Measurements from ENCODE around the gene CDK14. TPM values are rescaled to one million over a fixed set of nuclear protein-coding genes. Genes with fewer than 3 reads are reported as not detected.
A peak's percentile ranks its signal among the peaks of the same experiment; 100 is the strongest.

Gene CDK14
- total and polyA plus RNA-seq, 5 donors from 2014 or later = 0.58 to 4.0 (median 2.3) TPM

GRCh38 chr7:90587766-90588165 is 8.4 kb upstream of the CDK14 start:
- Histone ChIP-seq H3K36me3 (ENCODE audit: control insufficient read depth, insufficient read depth, low read length) (no peaks in the 10 kb centered on the region), H3K27me3 (ENCODE audit: control insufficient read depth, insufficient read depth, low read length) (no peaks in the 10 kb centered on the region), H3K4me1 (ENCODE audit: control insufficient read depth, insufficient read depth, low read length, poor library complexity, severe bottlenecking) (no peaks in the 10 kb centered on the region), H3K9me3 (ENCODE audit: control insufficient read depth in 2 of 2, low read length in 2 of 2) (no peaks in the 10 kb centered on the region), H3K27ac (ENCODE audit: insufficient read depth, low read length, poor library complexity, severe bottlenecking) (no peak overlapping the region), H3K4me3 (ENCODE audit: low read depth, low read length) (no peak overlapping the region)
- Mint-ChIP-seq H3K36me3 (no peaks in the 10 kb centered on the region), H3K4me3 (no peak overlapping the region), H3K27me3 (no peaks in the 10 kb centered on the region), H3K27ac (no peak overlapping the region), H3K4me1 (no peaks in the 10 kb centered on the region), H3K9me3 (peaks cover 0 to 5% (median 3%) of the 10 kb centered on the region in 7 donors)
- ATAC-seq (ENCODE audit: low read depth in 2 of 2) = no peak
- no peak for DNase-seq

GRCh38 chr7:90592033-90592432 is 4.1 kb upstream of the CDK14 start:
- H3K27ac ChIP-seq (ENCODE audit: insufficient read depth, low read length, poor library complexity, severe bottlenecking) = no peak overlapping the region
- Mint-ChIP-seq H3K4me3 (no peak overlapping the region), H3K27ac (no peak overlapping the region), H3K4me1 (peaks cover 0 to 10% (median under 1%) of the 10 kb centered on the region in 4 donors), H3K27me3 (peaks cover 10% of the 10 kb centered on the region), H3K9me3 (peaks cover 0 to 2% (median 0%) of the 10 kb centered on the region in 7 donors), H3K36me3 (no peaks in the 10 kb centered on the region)
- no peaks in the 10 kb centered on the region for H3K4me1 ChIP-seq (ENCODE audit: control insufficient read depth, insufficient read depth, low read length, poor library complexity, severe bottlenecking)
- peaks cover 8% of the 10 kb centered on the region for H3K27me3 ChIP-seq (ENCODE audit: control insufficient read depth, insufficient read depth, low read length)
- no peak for ATAC-seq (ENCODE audit: low read depth in 2 of 2)
- H3K9me3 ChIP-seq (ENCODE audit: control insufficient read depth in 2 of 2, low read length in 2 of 2) = no peaks in the 10 kb centered on the region
- no peak overlapping the region for H3K4me3 ChIP-seq (ENCODE audit: low read depth, low read length)
- no peak for DNase-seq
- H3K36me3 ChIP-seq (ENCODE audit: control insufficient read depth, insufficient read depth, low read length) = no peaks in the 10 kb centered on the region

GRCh38 chr7:90593205-90593604 is 2.9 kb upstream of the CDK14 start:
- no peaks in the 10 kb centered on the region for H3K4me1 ChIP-seq (ENCODE audit: control insufficient read depth, insufficient read depth, low read length, poor library complexity, severe bottlenecking)
- Mint-ChIP-seq H3K27ac (no peak overlapping the region), H3K9me3 (peaks cover 0 to 2% (median 0%) of the 10 kb centered on the region in 7 donors), H3K4me1 (peaks cover 0 to 19% (median 4%) of the 10 kb centered on the region in 4 donors), H3K36me3 (no peaks in the 10 kb centered on the region), H3K4me3 (no peak overlapping the region), H3K27me3 (peaks cover 20% of the 10 kb centered on the region)
- no peak for ATAC-seq (ENCODE audit: low read depth in 2 of 2)
- DNase-seq = no peak
- H3K36me3 ChIP-seq (ENCODE audit: control insufficient read depth, insufficient read depth, low read length) = no peaks in the 10 kb centered on the region
- H3K27me3 ChIP-seq (ENCODE audit: control insufficient read depth, insufficient read depth, low read length) = peaks cover 14% of the 10 kb centered on the region
- no peak overlapping the region for H3K4me3 ChIP-seq (ENCODE audit: low read depth, low read length)
- H3K27ac ChIP-seq (ENCODE audit: insufficient read depth, low read length, poor library complexity, severe bottlenecking) = no peak overlapping the region
- no peaks in the 10 kb centered on the region for H3K9me3 ChIP-seq (ENCODE audit: control insufficient read depth in 2 of 2, low read length in 2 of 2)

GRCh38 chr7:90594751-90595317 is 1.3 kb upstream of the CDK14 start:
- no peak for DNase-seq
- Histone ChIP-seq H3K4me3 (ENCODE audit: low read depth, low read length) (no peak overlapping the region), H3K27me3 (ENCODE audit: control insufficient read depth, insufficient read depth, low read length) (peaks cover 14% of the 10 kb centered on the region), H3K36me3 (ENCODE audit: control insufficient read depth, insufficient read depth, low read length) (no peaks in the 10 kb centered on the region), H3K4me1 (ENCODE audit: control insufficient read depth, insufficient read depth, low read length, poor library complexity, severe bottlenecking) (no peaks in the 10 kb centered on the region), H3K9me3 (ENCODE audit: control insufficient read depth in 2 of 2, low read length in 2 of 2) (no peaks in the 10 kb centered on the region), H3K27ac (ENCODE audit: insufficient read depth, low read length, poor library complexity, severe bottlenecking) (no peak overlapping the region)
- H3K4me3 Mint-ChIP-seq = peak overlapping the region; percentile 7 to 84 (median 40)
- H3K36me3 Mint-ChIP-seq = no peaks in the 10 kb centered on the region
- H3K27ac Mint-ChIP-seq = peak overlapping the region in 1 of 3 donors; percentile 29
- peaks cover 0 to 24% (median 4%) of the 10 kb centered on the region in 4 donors for H3K4me1 Mint-ChIP-seq
- peaks cover 0 to 2% (median 0%) of the 10 kb centered on the region in 7 donors for H3K9me3 Mint-ChIP-seq
- peaks cover 28% of the 10 kb centered on the region for H3K27me3 Mint-ChIP-seq
- ATAC-seq (ENCODE audit: low read depth in 2 of 2) = no peak

- Mint-ChIP-seq H3K4me3 (peak overlapping the region; percentile 73 to 84 (median 80)), H3K27ac (no peak overlapping the region), H3K9me3 (peaks cover 0 to 2% (median 0%) of the 10 kb centered on the region in 7 donors), H3K36me3 (no peaks in the 10 kb centered on the region), H3K4me1 (peaks cover 0 to 27% (median 10%) of the 10 kb centered on the region in 4 donors), H3K27me3 (peaks cover 28% of the 10 kb centered on the region)
- DNase-seq (no peak), ATAC-seq (ENCODE audit: low read depth in 2 of 2) (no peak)
- Histone ChIP-seq H3K9me3 (ENCODE audit: control insufficient read depth in 2 of 2, low read length in 2 of 2) (no peaks in the 10 kb centered on the region), H3K27me3 (ENCODE audit: control insufficient read depth, insufficient read depth, low read length) (peaks cover 14% of the 10 kb centered on the region), H3K4me3 (ENCODE audit: low read depth, low read length) (no peak overlapping the region), H3K27ac (ENCODE audit: insufficient read depth, low read length, poor library complexity, severe bottlenecking) (no peak overlapping the region), H3K4me1 (ENCODE audit: control insufficient read depth, insufficient read depth, low read length, poor library complexity, severe bottlenecking) (no peaks in the 10 kb centered on the region), H3K36me3 (ENCODE audit: control insufficient read depth, insufficient read depth, low read length) (no peaks in the 10 kb centered on the region)
Observed at GRCh38 chr7:90595342-90595800, 750 bp upstream of the CDK14 start.

GRCh38 chr7:90596671-90597562 is 796 bp downstream of the CDK14 start:
- ATAC-seq (ENCODE audit: low read depth in 2 of 2) = no peak
- Histone ChIP-seq H3K4me3 (ENCODE audit: low read depth, low read length) (peak overlapping the region; percentile 39), H3K36me3 (ENCODE audit: control insufficient read depth, insufficient read depth, low read length) (no peaks in the 10 kb centered on the region), H3K27ac (ENCODE audit: insufficient read depth, low read length, poor library complexity, severe bottlenecking) (no peak overlapping the region), H3K4me1 (ENCODE audit: control insufficient read depth, insufficient read depth, low read length, poor library complexity, severe bottlenecking) (no peaks in the 10 kb centered on the region), H3K9me3 (ENCODE audit: control insufficient read depth in 2 of 2, low read length in 2 of 2) (no peaks in the 10 kb centered on the region), H3K27me3 (ENCODE audit: control insufficient read depth, insufficient read depth, low read length) (peaks cover 14% of the 10 kb centered on the region)
- no peaks in the 10 kb centered on the region for H3K36me3 Mint-ChIP-seq
- H3K9me3 Mint-ChIP-seq = peaks cover 0 to 2% (median 0%) of the 10 kb centered on the region in 7 donors
- DNase-seq = no peak
- H3K4me3 Mint-ChIP-seq = peak overlapping the region; percentile 67 to 79 (median 75)
- no peak overlapping the region for H3K27ac Mint-ChIP-seq
- H3K27me3 Mint-ChIP-seq = peaks cover 28% of the 10 kb centered on the region
- H3K4me1 Mint-ChIP-seq = peaks cover 0 to 32% (median 12%) of the 10 kb centered on the region in 4 donors

- H3K4me1 ChIP-seq (ENCODE audit: control insufficient read depth, insufficient read depth, low read length, poor library complexity, severe bottlenecking) = no peaks in the 10 kb centered on the region
- ATAC-seq (ENCODE audit: low read depth in 2 of 2) (no peak), DNase-seq (no peak)
- peak overlapping the region; percentile 39 for H3K4me3 ChIP-seq (ENCODE audit: low read depth, low read length)
- no peak overlapping the region for H3K27ac Mint-ChIP-seq
- H3K9me3 Mint-ChIP-seq = peaks cover 0 to 2% (median 0%) of the 10 kb centered on the region in 7 donors
- H3K36me3 ChIP-seq (ENCODE audit: control insufficient read depth, insufficient read depth, low read length) = no peaks in the 10 kb centered on the region
- peak overlapping the region; percentile 56 to 79 (median 65) for H3K4me3 Mint-ChIP-seq
- no peak overlapping the region for H3K27ac ChIP-seq (ENCODE audit: insufficient read depth, low read length, poor library complexity, severe bottlenecking)
- H3K27me3 ChIP-seq (ENCODE audit: control insufficient read depth, insufficient read depth, low read length) = peaks cover 14% of the 10 kb centered on the region
- no peaks in the 10 kb centered on the region for H3K36me3 Mint-ChIP-seq
- H3K4me1 Mint-ChIP-seq = peaks cover 0 to 32% (median 12%) of the 10 kb centered on the region in 4 donors
- peaks cover 28% of the 10 kb centered on the region for H3K27me3 Mint-ChIP-seq
- no peaks in the 10 kb centered on the region for H3K9me3 ChIP-seq (ENCODE audit: control insufficient read depth in 2 of 2, low read length in 2 of 2)
Observed at GRCh38 chr7:90597563-90598253, 1.6 kb downstream of the CDK14 start.
